GM18519 (cell line): ENCODE measurements around the gene PHACTR1.

Experiments used
- ATAC-seq: cut with Tn5 transposase; IDR thresholded peaks from one replicate; pipeline ENCODE4 v1.9.1; 2021; ENCODE audit warnings: mild to moderate bottlenecking, moderate library complexity; ENCODE audit not compliant: unreplicated experiment, low FRiP score

PHACTR1 gene

DNA sequence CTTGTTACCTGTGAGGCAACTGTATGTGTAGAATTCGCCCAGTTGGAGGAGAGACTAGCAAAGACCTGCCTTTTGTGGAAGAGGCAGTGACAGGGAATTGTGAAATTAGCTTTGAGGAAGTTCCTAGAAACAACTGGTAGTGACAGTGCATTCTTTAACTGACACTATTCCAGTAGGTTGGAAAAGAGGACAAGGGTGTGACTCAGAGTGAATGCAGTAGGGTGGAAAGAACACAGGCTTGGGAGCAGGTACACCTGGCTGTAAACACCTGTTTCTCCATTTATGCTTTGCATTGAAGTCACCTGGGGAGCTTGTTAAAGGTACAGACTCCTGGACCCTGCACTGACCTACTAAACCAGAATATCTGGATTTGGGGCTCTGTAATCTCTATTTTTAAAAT is 295.7 kb downstream of the PHACTR1 start:
- no peak for ATAC-seq

DNA sequence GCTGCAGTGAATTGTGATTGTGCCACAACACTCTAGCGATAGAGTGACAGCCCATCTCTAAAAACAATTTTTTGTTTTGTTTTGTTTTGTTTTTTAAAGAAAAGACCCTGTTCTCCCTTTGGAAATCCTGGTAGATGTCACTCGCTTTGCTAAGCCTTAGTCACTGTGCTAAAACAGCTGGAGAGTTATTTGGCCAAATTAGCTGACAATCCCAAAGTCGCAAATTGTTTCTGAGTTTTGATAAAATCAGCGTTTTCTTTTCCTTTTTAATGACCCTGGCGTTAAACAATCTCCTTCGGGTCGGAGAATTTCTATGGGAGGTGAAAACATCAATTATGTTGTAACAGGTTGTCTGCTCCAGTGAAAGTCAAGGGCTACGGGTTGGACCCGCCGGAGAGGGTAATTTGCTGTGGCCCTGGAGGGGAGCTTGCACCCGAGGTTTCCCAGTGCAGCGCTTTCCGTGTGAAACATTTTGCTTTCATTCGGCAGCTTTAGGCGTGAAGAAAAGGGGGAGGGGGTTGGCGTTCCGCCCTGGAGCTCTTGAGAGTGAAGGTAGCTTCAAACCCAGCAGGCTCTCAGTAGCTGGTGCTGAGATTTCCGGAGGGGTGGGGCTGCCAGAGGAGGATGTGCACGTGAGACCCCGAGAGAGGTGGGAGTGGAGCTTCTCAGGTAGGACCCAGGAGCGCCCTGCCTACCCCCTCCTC is 296.6 kb downstream of the PHACTR1 start:
- ATAC-seq, result no peak

DNA sequence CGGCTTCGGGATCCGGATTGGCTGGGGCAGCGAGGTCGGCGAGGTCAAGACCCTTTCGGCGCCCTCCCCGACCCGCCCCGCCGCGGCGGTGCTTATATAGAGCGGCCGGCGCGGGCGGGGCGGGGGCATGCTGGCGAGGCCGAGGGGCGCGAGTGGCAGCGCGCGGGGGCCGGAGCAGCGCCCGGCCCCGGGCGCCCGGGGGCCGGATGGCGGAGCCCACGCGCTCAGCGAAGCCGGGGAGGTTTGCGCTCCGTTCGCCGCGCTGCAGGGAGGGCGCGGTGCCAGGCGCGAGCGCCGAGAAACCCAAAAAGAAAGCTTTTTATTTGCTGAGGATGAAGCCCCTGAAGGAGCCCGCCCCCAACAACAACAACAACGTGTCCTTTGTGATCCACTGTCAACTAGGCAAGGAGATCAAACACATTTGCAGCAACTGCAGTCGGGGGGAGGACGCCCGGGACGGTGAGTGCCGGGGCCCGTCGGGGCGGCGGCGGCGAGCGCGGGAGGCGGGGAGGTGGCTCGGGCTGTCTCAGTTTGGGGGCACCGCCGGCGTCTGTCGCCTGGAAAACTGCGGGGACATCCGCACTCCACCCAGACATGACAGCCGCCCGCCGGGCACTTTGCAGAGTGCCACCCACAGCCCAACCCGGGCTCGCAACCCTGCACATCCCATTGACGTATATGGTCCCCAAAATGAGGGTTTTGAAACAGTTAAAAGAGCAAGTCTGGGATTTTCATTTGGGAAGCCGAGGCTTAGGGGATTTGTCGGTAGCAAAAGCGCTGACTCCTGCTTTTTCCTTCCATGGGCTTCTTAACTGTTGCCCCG is 297.3 kb downstream of the PHACTR1 start:
- no peak for ATAC-seq

DNA sequence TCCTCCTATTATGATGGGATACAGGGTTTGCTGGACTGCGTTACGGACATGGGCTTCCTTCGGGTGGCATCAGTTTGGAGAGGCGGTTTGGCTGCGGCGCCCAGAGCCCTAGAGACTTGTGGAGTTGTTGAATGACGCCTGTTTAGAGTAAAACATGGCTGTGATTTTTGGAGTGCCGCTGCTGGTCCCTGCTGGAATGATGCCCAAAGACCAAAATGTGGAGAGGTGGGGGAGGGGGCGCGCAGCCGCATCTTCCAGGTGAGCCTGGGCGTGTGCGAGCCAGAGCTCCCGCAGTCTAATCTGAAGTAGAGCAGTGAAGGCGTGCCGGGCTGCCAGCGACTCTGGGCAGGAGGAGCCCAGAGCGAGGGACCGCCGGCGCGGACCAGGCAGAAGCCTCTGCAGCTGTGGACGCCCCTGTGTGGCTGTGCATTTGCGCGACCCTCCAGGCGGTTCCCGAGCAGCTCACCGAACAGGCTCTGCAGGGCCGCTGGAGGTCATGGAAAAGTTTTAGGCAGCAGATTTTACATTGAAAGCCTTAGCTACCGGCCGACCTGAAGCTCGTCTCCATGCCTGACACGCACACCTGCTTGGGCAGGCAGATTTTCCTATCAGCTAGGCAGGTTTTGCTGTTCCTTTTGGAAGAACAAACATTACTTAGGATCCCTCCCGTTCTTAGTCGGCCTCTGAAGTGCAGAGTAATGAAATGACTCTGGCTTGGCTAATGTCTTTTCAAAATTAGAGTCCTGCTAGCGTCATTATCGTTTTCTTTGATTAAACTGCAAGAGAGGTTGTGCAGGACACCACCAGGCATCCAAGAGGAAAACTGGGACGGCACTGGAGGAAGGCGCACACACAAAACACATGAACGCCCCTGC is 298.2 kb downstream of the PHACTR1 start:
- no peak for ATAC-seq

DNA sequence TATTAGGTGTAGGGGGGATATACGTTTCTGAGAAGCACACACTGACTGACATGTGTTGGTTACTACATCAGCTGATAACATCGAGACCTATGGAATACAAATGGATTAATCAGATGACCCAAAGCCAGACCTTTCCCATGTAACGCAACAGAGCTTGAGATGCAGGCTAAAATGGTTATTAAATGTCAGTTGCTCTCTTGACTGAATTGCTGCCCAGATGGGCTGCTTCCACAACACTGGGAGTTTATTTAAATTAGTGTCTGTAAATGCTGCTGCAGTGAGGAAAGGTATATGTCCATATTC is 298.8 kb downstream of the PHACTR1 start:
- no peak for ATAC-seq

DNA sequence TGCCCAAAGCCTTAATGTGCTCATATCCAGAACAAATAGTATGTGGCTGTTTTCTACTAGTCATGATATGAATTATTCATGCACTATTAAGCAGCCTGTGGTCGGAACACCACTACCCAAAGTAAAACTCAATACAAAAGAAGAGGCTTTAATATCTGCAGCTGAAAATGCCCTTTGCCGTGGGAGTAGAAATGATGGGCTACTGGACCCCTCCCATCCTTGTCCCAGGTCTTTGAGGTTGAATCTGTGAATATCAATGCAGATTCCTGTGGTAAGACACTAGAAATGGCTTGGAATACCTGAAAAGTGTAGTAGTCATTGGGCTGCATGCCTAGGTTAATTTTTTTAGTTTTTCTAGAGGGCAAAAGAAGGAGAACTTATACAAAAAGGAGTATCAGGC is 308.0 kb downstream of the PHACTR1 start:
- no peak for ATAC-seq

DNA sequence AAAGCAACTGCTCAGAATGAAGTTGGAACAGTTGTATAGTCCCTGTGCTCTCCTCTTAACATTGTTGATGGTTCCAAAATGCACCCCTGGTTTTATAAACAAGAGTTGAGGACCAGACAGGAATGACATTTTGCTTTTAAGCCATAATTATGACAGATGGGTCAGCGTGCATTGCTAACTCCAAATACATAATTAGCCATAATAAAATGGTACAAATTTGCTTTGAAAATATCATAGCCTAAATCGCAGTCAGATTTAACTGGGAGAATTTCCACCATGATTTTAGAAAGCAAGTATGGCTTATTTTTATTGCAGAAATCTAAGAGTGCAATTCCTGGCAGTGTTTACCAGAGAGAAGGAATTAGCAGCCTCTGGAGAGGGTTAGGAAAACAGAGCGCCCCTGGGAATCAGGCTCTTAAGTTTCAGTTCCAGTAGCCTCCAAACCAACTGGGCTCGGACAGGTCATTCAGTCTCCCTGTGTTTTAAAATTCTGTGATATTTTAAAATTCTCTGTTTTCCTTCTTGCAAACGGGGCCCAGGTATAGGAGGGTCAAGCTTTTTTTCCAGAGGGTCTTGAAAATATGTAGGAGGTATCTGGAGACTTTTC is 309.4 kb downstream of the PHACTR1 start:
- ATAC-seq, result no peak

DNA sequence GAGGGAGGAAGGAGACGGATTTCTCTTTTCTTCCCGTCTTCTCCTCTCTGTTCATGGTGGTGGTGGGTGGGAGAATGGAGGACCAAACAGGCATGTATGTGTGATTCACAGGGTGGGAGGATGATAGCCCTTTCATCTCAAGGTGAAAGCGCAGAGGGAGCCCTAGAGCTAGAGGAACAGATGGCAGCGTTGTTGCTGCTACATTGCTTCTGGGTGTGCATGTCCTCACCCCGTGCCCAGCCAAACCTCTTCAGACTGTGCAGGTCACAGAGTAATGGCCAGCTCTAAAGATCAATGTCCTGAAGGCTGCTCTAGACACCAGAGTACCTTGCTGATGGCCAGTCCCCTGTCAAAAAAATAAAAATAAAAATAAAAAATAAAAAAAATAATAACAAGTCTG is 310.0 kb downstream of the PHACTR1 start:
- no peak for ATAC-seq

DNA sequence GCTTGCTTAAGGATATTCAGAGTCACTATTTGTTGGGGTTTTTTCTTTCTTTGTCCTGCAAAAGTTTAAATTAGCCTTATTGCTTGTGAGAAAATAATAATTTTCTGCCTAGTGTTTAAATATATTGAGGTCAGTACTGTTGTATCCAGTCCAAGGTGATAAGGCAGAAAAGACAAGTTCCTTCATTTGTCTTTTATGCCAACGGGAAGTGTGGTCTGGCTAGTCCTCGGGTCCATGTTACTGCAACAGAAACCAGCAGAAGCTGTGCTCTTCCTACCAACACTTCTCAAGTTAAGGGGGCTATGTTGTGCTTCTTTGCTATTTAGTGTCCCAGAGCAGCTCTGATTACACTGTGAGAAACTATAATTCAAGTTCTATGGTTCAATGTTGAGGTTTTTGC is 310.6 kb downstream of the PHACTR1 start:
- ATAC-seq, result no peak

DNA sequence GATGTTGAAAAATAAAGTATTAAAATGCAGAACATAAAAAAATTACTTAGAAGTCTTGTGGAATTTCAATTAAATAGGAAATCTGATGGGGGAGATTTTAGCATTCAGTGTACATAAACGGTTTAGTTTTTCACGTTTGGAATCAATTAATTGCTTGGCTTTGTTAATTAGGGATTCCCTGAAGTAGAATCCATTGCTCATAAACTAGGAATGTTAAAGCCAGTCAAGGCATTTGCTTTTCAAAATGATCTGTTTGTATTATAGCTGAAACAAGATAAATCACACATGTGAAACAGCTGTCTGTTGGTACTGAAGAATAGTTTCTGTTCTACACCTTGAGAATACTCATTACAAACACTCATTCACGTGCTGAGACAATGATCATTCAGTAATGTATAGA is 313.8 kb downstream of the PHACTR1 start:
- no peak for ATAC-seq

DNA sequence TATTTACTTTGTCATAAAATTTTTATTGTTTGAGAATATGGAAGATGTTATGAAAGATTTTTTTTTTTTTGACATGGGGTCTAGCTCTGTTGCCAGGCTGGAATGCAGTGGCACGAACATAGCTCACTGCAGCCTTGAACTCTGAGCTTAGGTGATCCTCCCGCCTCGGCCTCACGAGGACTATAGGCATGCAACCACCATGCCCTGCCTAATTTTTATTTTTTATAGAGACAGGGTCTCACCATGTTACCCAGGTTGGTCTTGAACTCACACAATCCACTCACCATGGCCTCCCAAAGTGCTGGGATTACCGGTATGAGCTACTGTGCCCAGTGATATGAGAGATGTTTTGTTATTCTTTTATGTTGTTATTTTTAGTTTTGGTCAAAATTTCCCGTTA is 316.0 kb downstream of the PHACTR1 start:
- no peak for ATAC-seq

DNA sequence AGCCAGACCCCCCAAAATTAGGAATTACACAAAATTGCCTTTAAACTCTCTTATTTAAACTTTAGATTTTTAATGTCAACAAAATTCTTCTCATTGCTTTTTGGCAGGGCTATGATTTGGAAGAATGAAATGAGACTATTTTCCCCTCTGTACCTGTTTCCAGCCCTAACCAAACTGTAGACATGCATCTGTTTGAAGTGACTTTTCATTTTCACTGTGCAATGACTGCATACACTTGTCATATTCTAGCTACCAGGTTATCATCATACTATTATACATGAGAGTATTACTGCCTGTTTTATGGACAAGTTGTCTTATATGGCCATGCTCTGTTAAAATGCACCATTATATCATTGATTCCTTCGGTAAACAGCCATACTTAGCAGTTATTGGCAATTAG is 316.6 kb downstream of the PHACTR1 start:
- no peak for ATAC-seq

DNA sequence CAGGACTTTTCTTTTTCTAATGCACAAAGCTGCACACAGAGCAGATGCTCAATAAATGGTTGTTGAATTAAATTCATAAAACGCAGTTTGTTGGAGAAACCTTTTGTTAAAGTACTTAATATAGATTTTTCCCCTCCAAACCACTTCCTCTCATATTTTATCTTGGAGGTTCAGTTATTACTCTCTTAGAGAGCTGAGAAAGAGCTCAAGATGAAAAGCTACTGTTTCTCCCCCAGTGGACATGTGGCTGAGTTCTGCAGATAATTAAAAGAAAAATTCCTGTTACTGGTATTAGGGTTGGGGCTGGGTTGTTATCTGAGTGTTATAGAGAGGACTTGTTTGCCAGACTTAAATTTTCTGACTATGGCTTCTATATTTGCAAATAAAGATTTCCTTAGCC is 317.7 kb downstream of the PHACTR1 start:
- no peak for ATAC-seq

DNA sequence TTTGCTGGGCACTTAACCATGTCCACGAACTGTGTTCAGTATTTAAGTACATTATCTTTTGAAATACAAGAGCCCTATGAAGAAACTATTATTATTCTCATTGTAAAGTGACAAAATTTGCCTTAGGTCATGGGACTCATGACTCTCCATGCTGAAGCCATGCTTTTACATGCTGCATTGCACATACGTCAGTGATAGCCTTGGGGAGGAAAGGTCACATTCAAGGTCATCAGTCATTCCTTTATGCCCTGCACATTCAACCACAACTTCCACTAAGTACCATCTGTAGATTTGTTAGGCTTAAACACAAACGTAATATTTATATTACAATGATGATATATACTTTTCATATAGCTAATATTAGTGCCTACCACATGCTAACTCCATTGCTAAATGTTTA is 319.0 kb downstream of the PHACTR1 start:
- no peak for ATAC-seq

DNA sequence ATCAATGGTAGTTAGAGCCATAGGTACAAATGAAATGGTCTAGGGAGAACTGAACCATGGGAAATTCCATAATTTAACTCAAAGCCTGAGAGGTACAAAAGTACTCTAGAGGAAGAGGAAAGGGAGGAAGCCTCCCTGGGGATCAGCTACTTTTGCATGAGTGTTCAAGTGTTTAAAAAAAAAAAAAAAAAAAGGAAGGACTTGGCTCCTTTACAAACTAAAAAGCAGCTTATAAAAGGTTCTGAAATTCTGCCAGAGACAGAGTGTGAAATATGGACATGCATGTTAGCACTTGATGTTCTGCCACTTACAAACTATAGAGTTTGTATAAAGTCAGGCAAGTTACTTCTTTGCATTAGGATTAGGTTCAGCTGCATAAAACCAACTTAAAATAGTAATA is 321.7 kb downstream of the PHACTR1 start:
- no peak for ATAC-seq

DNA sequence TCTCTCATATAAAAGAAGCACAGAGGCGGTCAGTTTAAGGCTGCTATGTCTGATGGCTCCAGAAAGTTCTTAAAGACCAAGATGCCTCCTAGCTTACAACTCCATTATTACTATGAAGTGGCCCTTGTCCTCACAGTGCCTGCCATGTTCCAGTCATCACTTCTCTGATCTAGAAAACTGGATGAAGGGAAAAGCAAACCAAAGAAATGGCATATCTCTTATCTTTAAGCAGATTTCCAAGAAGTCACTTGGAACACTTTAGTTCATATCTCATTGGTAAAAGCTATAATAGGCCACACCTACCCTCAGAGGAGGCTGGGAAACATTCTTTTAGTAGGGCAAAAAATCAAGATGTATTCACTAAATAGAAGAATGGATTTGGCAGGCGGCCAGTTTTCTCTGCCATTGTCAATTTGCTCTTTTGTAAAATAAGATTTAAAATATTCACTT is 322.2 kb downstream of the PHACTR1 start:
- ATAC-seq, result no peak

DNA sequence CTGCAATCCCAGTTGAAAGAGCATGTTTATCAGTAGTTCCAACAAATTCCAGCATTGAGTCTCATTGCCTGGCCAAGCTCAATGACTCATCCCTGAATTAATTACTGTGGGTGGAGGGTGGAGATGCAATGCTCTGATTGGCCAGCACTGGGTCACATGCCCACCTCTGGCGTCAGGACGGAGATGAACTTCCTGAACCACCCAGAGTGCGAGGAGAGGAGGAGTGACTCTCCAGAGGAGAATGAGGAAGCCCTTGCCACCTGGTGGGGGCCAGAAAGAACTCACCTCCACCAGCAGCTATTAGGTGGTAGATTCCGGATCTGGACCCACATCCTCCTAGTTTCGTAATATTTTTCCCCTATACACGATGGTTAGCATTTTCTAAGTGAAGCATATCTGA is 327.8 kb downstream of the PHACTR1 start:
- ATAC-seq, result no peak

DNA sequence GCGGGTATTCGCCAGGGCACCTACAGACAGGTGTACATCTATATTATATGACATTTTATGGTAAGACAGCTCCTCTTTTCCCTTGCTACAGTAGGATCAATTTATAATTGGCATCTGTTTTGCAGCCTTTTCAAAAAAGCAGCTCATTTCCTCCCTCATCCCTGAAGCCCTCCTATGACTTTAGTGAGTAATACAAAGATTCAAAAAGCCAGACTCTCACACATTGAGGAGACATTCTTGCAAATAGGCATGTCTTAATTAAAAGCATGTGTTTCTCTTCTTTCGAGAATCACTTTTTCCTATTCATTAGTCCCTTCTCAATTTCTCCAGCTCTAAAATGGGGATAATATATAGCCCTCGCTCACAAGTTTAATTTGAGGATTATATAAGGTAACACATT is 328.3 kb downstream of the PHACTR1 start:
- ATAC-seq, result no peak

DNA sequence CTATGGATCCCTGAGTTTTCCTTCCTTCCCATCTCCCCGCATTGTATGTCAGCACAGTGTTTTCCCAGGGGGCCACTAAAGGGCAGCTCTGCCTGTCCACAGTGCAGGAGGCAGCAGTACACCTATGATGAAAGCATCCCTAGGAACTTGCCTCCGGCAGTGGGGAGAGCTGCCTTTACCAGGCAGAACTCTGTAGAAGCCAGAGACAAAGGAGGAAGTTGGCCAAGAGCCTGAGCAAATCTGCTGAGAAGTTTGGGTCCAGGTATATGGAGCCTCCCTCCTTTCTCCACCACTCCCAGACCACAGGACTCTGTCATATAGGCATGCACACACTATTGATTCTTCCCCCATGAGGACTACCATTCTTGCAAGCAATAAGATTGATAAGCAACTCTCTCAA is 329.1 kb downstream of the PHACTR1 start:
- ATAC-seq, result no peak

DNA sequence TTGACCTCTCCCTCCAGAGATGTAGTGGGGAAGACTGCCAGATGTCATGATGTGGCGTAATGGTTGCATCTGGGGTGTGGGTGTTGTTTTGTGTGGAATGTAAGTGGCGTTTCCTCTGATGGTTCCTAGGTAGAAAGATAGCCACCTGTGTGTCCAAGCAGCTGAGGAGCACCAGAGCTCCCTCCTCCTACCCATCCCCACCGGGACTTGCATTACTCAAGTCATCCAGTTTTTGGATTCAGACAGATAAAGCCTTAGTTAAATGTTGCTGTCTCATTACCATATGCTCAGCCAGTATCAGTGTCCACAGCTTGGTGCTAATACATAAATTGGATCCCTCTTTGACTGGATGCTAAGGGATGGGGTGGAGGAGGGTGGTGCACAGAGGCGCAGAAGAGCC is 329.5 kb downstream of the PHACTR1 start:
- no peak for ATAC-seq

DNA sequence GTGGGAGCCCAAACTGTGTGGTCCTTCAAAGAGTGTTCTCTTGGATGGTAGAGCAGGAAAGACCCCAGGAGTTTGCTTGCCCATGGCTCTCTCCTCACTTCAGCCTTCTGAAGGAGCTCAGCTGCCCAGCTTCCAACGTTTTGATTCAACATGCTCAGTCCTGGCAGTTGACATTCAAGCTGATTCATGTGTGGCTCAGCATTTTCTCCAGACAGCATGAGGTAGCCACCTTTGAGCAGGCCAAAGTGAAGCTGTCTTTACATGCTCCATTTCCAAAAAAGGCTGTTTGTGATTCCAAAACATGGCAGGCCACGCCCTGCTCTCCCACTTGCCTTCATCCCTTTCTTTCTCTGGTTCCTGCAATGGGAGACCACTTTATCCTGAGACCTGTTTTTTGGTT is 331.5 kb downstream of the PHACTR1 start:
- ATAC-seq, result no peak
